ENCODE measurements around the gene TMEM129.

Gene TMEM129

GRCh38 chr4:1756079-1756478, 35.0 kb upstream of the TMEM129 start:
- H3K36me3 Mint-ChIP-seq (ENCODE audit: low read depth): no peaks in the 10 kb centered on the region
- no peaks in the 10 kb centered on the region for H3K9me3 Mint-ChIP-seq
- DNase-seq: no peak
- TF ChIP-seq CTCF (IDR thresholded peaks at IDR 0.05): no peak
- no peak overlapping the region for H3K27ac Mint-ChIP-seq
- no peak overlapping the region for H3K4me3 Mint-ChIP-seq
- peaks cover 15% of the 10 kb centered on the region for H3K4me1 Mint-ChIP-seq
- H3K27me3 Mint-ChIP-seq (ENCODE audit: low read depth, poor library complexity): peaks cover 4% of the 10 kb centered on the region

- no peak overlapping the region for H3K4me3 Mint-ChIP-seq
- no peak for TF ChIP-seq CTCF (IDR thresholded peaks at IDR 0.05)
These were observed 34.2 kb upstream of the TMEM129 start for GRCh38 chr4:1755297-1755696.

GRCh38 chr4:1754336-1754735, 33.2 kb upstream of the TMEM129 start:
- no peaks in the 10 kb centered on the region for H3K9me3 Mint-ChIP-seq
- no peaks in the 10 kb centered on the region for H3K36me3 Mint-ChIP-seq (ENCODE audit: low read depth)
- TF ChIP-seq CTCF (IDR thresholded peaks at IDR 0.05): no peak
- H3K27me3 Mint-ChIP-seq (ENCODE audit: low read depth, poor library complexity): peaks cover 4% of the 10 kb centered on the region
- no peak overlapping the region for H3K4me3 Mint-ChIP-seq
- peaks cover 8% of the 10 kb centered on the region for H3K4me1 Mint-ChIP-seq
- no peak overlapping the region for H3K27ac Mint-ChIP-seq
- no peak for DNase-seq

More at GRCh38 chr4:1755297-1755696, 34.2 kb upstream of the TMEM129 start:
- DNase-seq: no peak
- Mint-ChIP-seq H3K9me3 (no peaks in the 10 kb centered on the region), H3K4me1 (peaks cover 15% of the 10 kb centered on the region), H3K36me3 (ENCODE audit: low read depth) (no peaks in the 10 kb centered on the region), H3K27ac (no peak overlapping the region), H3K27me3 (ENCODE audit: low read depth, poor library complexity) (peaks cover 4% of the 10 kb centered on the region)

GRCh38 chr4:1753697-1754311, 32.7 kb upstream of the TMEM129 start:
- H3K9me3 Mint-ChIP-seq: no peaks in the 10 kb centered on the region
- H3K27me3 Mint-ChIP-seq (ENCODE audit: low read depth, poor library complexity): peaks cover 4% of the 10 kb centered on the region
- no peak overlapping the region for H3K4me3 Mint-ChIP-seq
- no peak for TF ChIP-seq CTCF (IDR thresholded peaks at IDR 0.05)
- H3K27ac Mint-ChIP-seq: no peak overlapping the region
- DNase-seq: no peak
- H3K4me1 Mint-ChIP-seq: peaks cover 8% of the 10 kb centered on the region
- no peaks in the 10 kb centered on the region for H3K36me3 Mint-ChIP-seq (ENCODE audit: low read depth)

- Mint-ChIP-seq H3K27ac (no peak overlapping the region), H3K27me3 (ENCODE audit: low read depth, poor library complexity) (peaks cover 6% of the 10 kb centered on the region), H3K9me3 (no peaks in the 10 kb centered on the region), H3K4me3 (no peak overlapping the region), H3K36me3 (ENCODE audit: low read depth) (no peaks in the 10 kb centered on the region), H3K4me1 (peaks cover 8% of the 10 kb centered on the region)
- TF ChIP-seq CTCF (IDR thresholded peaks at IDR 0.05): no peak
- DNase-seq: no peak
These were observed 32.2 kb upstream of the TMEM129 start for GRCh38 chr4:1753294-1753696.

Data from nephron progenitor cell (in vitro differentiated cells).